Endometrial microvascular endothelial cells (primary cell): ENCODE results near the gene PAXIP1. TPM values are rescaled to one million over a fixed set of nuclear protein-coding genes. Genes with fewer than 3 reads are reported as not detected.

ENCODE experiments used
- in situ Hi-C: cut with HindIII; loops from 2 replicates; pipeline ENCODE4 v1.10.0; 2017; ENCODE audit warnings: low sequenced_read_pairs, low pct_unique_long_range_greater_than_20kb; ENCODE audit errors: inconsistent ontology term
- total RNA-seq: library from RNA; depleted of rRNA; stranded (reverse); fragments of >200 nt; gene quantifications from one replicate; pipeline ENCODE4 v1.2.3, GENCODE V29; 2015; ENCODE audit errors: inconsistent ontology term

Gene PAXIP1
- total RNA-seq, 1 donor from 2014 or later = 11.9 TPM

DNA sequence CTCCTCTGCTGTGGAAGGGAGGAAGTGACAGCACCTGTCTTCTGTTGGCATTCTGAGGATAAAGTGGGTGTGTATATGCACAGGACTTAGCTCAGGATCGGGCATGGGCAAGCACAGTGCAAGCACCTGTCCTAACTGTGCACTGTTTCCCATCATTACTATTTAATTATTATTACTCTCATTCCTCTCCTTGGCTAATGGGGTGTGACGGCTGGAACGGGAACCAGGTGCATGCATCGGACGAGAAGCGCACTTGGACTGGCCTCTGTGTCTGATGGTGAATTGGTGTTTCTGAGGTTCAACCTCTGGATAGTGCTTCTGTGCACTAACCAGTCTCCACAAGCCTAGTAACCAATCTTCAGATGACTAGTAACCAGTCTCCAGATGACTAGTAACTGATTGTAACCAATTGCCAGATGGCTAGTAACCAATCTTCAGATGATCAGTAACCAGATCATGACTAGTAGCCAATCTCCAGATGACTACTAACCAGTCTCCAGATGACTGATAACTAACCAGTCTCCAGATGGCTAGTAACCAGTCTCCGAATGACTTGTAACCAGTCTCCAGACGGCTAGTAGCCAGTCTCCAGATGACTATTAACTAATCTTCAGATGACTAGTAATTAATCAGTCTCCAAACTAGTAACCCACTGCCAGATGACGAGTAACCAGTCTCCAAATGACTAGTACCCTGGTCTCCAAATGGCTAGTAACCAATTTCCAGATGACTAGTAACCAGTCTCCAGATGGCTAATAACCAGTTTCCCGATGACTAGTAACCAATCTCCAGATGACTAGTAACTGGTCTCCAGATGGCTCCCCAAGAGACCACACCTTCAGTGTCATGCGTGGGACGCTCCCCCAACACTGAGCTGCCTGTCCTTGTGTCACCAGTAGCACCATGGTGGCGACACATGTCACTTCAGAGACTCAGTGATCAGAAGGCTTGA lies 85.8 kb downstream of the PAXIP1 start:
- in situ Hi-C loops = no loop called here

DNA sequence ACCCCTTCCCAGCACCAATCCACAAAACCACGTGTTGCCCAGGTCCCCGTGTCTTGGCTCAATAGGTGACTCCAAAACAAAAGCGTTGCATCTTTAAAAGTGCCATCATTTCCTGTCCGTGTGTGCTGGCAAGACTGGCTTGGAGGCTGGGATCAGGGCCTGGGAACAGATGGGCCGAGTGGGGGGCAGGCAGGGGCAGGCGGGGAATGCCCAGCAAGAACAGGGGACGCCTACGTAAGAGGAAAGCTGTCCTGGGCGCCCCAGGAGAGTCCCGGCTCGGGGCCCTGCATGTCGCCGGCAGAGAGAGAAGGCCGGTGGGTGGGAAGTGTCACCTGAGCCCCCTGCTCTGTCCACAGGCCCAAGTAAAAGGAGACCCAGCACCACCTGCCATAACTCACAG lies 86.5 kb downstream of the PAXIP1 start:
- in situ Hi-C loops = no loop called here

DNA sequence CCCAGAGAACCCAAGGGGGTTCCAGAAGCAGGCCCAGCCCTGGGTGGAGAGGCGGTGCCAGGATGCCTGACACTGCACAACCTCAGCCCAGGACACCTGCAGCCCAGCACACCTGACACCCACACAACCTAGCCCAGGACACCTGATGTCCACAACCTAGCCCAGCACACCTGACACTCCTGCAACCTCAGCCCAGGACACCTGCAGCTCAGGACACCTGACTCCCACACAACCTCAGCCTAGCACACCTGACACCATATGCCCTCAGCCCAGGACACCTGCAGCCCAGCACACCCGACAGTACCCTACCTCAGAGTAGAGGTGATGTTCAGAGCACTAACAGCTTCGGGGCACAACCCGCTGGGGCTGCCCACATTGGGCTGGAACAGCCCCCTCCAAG lies 87.3 kb downstream of the PAXIP1 start:
- in situ Hi-C loops = no loop called here

DNA sequence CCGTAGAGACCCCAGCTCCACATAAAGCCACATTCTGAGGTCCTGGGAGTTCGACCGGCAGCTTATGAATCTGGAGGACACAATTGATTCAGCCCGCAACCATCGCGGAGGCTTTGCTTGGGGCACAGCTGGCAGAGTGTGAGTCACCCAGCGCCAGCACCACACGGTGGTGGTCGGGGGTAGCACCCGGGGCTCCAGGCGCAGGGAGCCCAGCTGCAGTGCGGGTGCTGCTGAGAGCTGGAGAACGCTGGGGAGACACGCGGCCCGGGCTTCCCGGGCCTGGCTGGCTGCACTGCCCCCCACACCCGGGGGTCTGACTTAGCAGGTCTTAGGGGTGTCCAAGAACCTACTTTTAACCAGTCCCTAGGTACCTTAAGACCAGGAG lies 87.9 kb downstream of the PAXIP1 start:
- in situ Hi-C loops = no loop called here

DNA sequence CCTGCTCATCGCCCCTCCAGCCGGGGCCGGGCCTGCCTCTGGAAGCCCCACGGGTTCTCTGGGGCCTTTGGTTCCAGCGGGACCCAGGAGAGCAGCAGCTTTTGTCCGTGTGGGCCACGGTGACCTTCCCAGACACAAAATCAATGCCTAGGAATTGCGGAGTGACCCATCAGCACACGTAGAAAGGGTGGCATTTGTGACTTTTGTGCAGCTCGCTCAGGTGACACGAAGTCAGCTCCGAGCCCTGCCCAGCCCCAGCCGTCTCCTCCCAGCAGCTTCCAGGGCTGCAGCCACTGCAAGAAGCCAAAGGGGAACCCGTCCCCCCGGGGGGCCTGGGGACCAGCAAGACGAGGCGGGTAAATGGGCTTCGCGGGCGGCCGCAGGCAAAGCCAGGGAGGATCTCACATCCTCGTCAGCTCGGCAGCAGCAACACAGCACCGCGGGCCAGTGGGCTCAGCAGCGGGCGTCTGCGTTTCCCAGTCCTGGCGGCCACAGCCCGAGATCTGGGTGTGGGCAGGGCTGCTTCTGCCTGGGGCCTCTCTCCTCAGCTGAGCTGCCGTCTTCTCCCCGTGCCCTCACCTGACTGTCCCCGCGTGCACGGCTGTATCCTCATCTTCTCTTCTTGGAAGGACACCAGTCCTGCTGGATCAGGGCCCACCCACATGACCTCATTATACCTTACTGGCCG lies 88.5 kb downstream of the PAXIP1 start:
- in situ Hi-C loops = no loop called here

DNA sequence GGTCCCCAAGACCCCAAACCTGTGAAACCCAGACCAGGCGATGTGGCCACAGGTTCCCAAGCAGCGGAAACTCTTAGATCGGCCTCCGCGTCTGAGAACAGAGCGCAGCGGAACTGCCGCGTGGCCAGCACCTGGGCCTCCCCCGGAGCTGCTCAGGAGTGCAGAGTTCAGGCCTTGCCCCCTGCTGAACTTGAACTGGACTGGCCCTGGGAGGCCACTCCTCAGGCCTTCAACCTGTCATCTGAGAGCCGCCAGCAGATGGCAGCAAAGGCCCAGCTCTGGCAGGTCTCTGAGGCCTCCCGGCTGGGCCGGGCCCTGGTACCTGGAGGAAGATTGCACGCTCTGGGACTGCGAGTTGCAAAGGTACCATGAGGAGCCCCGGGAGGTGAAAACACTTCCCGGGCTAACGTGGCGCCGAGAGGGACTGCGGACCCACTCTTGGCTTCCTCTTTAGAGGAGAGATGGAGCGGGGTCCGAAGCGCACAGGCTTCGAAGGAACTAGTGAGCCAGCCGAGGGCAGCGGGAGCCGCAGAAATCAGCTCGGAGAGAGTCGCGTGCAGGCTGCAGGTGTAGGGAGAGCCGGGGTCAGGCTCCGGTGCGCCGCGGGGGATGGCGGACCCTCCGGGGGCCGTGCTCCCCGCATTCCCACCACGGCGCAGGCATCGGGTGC lies 89.2 kb downstream of the PAXIP1 start:
- in situ Hi-C loops = no loop called here

DNA sequence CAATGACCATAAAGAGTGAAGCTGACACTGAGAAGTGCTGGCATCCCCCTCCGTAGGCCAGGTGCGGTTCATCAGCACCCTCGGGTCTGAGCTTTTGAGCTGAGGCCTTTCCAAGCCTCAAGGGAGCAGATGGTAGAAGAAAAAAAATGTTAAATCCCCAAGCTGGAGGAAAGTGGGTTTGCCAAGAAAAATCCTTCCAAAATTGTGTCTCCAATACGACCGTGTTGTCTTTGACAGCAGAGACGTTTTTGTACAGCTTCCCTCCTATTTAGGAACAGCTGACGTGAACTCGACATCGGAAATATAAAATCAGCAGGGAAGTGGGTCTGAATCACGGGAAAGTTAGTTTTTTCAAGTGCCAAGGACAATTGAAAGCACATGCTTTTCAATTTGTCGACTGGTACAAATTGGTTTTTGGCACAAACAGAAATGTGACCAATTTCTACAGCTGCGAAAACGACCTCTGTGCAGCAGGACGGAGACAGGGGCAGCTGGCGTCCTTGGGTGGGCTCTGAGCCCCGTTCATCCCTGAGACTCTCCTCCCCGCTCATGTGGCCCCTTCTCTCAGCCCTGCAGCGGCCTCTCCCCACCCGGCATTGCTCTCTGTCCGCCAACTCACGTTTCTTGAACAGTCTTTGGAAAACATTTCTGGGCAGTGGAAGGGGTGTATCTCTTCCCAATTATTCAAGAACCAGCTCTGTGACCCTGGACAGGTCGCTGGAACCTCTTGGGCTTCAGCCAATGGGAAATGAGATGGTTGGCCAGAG lies 89.9 kb downstream of the PAXIP1 start:
- in situ Hi-C loops = no loop called here

- in situ Hi-C loops = no loop called here
Measured at GRCh38 chr7:154911862-154912455, 91.0 kb downstream of the PAXIP1 start.

DNA sequence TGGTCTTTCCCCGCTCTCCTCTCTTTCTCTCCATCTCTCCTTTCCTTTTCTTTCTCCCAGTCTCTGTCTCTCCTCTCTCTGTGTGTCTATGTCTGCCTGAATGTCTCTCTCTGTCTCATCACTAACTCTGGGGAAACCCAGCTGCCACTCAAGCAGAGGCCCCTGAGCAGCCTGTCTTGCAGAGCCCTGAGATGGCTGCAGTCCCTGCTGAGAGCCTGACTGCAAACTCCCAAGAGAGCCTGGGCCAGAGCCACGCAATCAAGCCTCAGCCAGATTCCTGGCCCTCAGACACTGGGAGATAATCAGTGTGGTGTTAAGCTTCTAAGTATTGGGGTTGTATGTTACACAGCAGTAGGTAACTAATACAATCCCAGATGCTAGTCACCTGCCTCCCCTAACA lies 91.5 kb downstream of the PAXIP1 start:
- in situ Hi-C loops = no loop called here

DNA sequence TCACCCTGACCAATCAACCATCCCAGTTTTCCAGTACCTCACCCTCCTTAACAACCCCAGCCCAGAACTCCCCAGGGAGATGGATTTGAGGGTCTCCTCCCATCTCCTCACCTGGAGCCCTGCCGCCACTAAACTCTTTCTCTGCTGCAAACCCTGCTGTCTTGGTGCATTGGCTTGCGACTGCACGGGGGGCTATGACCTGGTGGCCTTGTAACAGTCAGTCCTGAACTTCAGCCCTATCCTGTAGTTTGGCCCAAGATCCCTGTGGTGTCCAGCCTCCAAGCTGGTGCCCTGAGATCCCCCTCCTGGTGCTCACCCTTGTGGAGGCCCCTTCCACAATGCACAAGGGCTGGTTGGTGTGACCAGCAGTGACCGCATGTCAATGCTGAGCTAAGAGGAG lies 91.9 kb downstream of the PAXIP1 start:
- in situ Hi-C loops = no loop called here

DNA sequence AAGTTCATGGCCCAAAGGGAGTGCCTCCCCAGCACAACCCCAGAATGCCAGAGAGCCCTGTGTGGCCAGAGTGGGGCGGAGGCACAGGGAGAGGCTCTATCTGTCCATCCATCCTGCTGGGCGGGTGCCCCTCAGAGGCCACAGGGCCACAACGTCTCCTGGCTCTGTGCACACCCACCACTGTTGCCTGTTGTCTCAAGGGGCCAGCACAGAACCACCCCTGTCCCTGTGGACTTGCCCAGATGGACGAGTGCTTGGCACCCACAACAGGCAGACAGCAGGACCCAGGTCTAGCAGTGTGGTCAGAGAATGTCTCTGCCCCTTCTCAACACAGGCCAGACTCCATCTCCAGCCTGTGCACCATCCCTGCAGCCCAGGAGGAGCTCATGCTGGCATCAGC lies 92.8 kb downstream of the PAXIP1 start:
- in situ Hi-C loops = no loop called here

DNA sequence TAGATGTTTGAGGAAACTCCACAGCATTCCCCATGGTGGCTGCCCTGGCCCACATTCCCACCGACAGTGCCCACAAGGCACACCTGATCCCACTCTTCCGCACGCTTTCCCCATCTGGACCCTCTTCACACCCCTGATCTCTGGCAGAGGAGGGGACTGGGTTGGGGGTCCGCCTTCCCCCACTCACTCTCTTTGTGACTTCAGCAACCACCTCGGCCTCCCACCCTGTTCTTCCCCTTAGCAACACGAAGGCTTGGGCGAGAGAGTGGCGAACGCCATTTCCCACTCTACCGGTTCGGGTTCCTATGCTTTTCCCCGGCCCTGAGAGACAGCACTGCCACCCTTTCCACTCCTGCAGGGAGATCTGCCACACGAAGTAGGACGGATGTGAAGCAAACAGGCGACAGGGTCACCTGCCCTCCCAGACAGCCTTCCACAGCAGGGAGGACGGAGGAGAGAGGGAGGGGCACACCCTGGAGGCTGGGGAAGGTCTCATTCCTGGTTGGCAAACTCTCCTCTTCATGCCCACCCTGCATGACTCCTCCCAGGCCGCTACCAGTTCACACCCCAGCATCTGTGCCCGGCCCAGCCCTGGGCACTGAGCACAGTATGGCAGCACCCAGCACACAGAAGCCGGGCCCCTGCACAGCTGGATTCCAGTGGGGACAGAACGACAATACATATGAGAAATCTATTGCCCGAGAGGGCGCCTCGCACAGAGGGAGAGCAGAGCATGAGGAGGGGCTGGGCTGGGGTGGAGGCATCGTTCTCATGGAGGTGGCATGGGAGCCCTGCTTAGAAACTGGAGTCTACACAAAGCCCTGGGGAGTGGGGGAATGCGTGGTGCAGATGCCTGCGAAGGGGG lies 93.5 kb downstream of the PAXIP1 start:
- in situ Hi-C loops = no loop called here

GRCh38 chr7:154907651-154908620 lies 95.0 kb downstream of the PAXIP1 start:
- in situ Hi-C loops = no loop called here

- in situ Hi-C loops = no loop called here
Measured at GRCh38 chr7:154906736-154907355, 96.1 kb downstream of the PAXIP1 start.

GRCh38 chr7:154906201-154906600 lies 96.7 kb downstream of the PAXIP1 start:
- in situ Hi-C loops = no loop called here

GRCh38 chr7:154905615-154906014 lies 97.3 kb downstream of the PAXIP1 start:
- in situ Hi-C loops = no loop called here
